Stimulated activated naive CD8-positive, alpha-beta T cell treated with anti-CD3 and anti-CD28 coated beads, Interleukin-15, Interleukin-2, amounts not matched to agents 100 ng/mL and 50 ng/mL, for 24 hours (primary cell): Measurements from ENCODE around the gene OPN4.
"Not testable (repeated sequence)": the region's sequence is repeated elsewhere in the genome, so short reads cannot be mapped to it uniquely, and the experiment has no call there.

Experiments
- H3K27ac Mint-ChIP-seq: one replicate; pipeline ENCODE4 v1.8.0; 2021; ENCODE audit warnings: mild to moderate bottlenecking, mixed read lengths
- H3K27me3 Mint-ChIP-seq: one replicate; pipeline ENCODE4 v1.8.0; 2021; ENCODE audit warnings: mixed read lengths
- H3K36me3 Mint-ChIP-seq: one replicate; pipeline ENCODE4 v1.8.0; 2021; ENCODE audit warnings: low read depth, mixed read lengths
- H3K4me1 Mint-ChIP-seq: one replicate; pipeline ENCODE4 v1.8.0; 2021; ENCODE audit warnings: low read depth, mixed read lengths
- H3K4me3 Mint-ChIP-seq: one replicate; pipeline ENCODE4 v1.8.0; 2021; ENCODE audit warnings: mild to moderate bottlenecking, mixed read lengths
- H3K9me3 Mint-ChIP-seq: one replicate; pipeline ENCODE4 v1.8.0; 2021; ENCODE audit warnings: mixed read lengths

OPN4 gene

DNA sequence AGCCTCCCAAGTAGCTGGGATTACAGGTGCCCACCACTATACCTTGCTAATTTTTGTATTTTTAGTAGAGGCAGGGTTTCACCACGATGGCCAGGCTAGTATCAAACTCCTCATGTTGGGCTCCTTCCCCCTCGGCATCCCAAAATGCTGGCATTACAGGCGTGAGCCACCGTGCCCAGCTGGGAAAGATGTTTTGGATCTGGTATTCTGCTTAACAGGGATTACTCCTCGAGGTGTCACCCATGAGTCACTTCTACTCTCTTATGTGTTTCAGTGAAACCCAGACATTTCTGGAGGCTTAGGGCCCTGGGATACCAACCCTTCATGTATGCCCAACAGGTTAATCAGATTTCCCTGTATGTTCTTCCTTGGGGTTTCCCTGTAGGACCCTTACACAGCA lies 11.8 kb upstream of the OPN4 start:
- peaks cover 10% of the 10 kb centered on the region for H3K4me1 Mint-ChIP-seq
- no peak overlapping the region for H3K4me3 Mint-ChIP-seq
- no peak overlapping the region for H3K27ac Mint-ChIP-seq
- H3K27me3 Mint-ChIP-seq = peaks cover 18% of the 10 kb centered on the region
- H3K9me3 Mint-ChIP-seq = peaks cover 6% of the 10 kb centered on the region
- H3K36me3 Mint-ChIP-seq = no peaks in the 10 kb centered on the region

DNA sequence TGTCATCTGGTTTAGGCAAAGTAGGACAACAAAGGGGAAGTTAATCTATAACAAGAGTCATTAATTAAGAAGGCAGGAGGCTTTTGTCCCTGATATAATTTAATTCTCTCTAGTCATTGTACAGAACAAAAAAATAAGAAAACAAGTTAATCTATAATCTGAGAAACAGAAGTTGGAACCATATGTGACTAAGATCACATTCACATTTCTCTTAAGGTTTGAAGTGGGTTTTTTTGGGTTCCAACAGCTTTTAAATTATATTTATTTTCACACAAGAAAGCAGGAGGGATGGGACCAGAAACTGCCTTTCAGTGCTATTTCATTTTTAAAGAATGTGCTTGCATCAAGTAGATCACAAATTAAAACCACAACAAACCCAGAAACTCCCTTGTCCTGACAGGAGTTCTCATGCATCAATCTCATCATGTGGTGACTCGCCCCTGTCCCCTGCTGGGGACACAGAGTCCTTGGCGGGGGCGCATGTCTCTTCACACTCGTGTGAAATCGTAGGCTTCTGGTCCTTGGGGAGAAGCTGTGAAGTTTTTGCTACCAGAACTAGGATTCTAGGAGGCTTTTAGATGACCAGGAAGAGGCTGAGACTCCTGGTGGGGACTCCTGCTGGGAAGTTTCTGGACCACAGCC lies 10.1 kb upstream of the OPN4 start:
- Mint-ChIP-seq H3K36me3 (no peaks in the 10 kb centered on the region), H3K9me3 (peaks cover 6% of the 10 kb centered on the region), H3K4me3 (no peak overlapping the region), H3K4me1 (peaks cover 10% of the 10 kb centered on the region), H3K27ac (no peak overlapping the region), H3K27me3 (peaks cover 13% of the 10 kb centered on the region)

DNA sequence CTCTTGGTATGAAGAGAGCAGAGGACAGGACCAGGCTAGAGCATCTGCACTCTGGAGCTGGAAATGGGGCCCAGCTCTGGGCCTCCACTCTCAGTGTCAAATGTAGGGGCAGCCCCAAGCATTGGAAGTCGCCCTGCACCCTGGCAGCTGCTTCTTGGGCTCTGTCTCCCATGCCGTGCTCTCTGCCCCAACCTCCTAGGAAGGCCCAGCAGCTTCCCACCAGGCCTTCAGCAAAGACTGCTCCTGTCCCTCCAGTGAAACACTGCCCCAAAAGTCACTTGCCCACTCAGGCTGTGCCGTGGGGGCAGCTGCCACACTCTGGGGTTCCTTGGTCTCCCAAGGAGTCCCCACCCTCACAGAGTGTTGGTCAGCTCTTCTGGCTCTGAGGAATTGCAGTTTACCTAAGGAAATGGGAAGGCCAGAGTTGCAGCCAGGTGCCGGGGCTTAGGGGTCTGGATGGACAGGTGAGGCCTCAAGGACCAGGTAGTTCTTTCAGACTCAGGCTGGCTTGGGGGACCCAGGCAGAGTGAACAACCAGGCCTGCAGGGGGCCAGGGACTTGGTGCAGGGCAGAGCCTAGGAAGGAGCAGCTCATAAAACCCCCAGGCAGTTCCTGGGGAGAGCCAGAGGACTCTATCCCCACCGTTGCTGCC lies 9.4 kb upstream of the OPN4 start:
- H3K27me3 Mint-ChIP-seq = peaks cover 11% of the 10 kb centered on the region
- H3K4me1 Mint-ChIP-seq = peaks cover 10% of the 10 kb centered on the region

DNA sequence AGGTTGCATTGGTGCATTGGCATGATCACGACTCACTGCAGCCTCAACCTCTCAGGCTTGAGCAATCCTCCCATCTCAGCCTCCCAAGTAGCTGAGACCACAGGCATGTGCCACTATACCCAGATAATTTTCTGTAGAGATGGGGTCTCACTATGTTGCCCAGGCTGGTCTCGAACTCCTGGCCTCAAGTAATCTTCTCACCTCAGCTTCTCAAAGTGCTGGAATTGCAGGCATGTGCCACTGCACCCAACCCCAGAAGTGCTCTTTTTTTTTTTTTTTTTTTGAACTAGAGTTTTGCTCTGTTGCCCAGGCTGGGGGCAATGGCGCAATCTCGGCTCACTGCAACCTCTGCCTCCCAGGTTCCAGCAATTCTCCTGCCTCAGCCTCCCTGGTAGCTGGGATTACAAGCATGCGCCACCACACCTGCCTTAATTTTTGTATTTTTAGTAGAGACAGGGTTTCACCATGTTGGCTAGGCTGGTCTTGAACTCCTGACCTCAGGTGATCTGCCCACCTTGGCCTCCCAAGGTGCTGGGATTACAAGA lies 8.7 kb upstream of the OPN4 start:
- not testable (repeated sequence) for H3K4me3 Mint-ChIP-seq, H3K9me3 Mint-ChIP-seq, H3K4me1 Mint-ChIP-seq, H3K27ac Mint-ChIP-seq, H3K27me3 Mint-ChIP-seq, H3K36me3 Mint-ChIP-seq

More for the DNA sequence above, 9.4 kb upstream of the OPN4 start:
- no peak overlapping the region for H3K27ac Mint-ChIP-seq
- H3K9me3 Mint-ChIP-seq = peaks cover 6% of the 10 kb centered on the region
- no peaks in the 10 kb centered on the region for H3K36me3 Mint-ChIP-seq
- H3K4me3 Mint-ChIP-seq = no peak overlapping the region

DNA sequence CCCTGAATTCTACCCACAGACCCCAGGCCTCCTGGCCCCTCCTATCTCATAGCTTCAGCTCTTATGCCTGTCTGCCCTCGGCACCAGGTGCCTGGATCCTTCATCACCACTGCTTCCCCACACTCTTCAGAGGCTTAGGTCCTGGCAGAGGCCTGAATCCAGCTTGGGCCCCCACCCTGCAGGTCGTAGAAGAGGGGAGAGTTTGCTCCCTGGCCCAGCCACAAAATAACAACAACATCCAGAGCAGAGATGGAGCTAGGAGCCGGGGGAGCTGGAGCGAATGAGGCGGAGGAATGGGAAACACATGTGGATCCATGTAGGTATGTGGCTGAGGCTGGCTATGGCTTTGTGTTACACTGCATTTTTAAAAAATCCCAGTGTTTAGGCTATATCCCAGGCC lies 7.8 kb upstream of the OPN4 start:
- Mint-ChIP-seq H3K27me3 (peaks cover 4% of the 10 kb centered on the region), H3K27ac (no peak overlapping the region), H3K4me1 (peaks cover 10% of the 10 kb centered on the region), H3K9me3 (peaks cover 6% of the 10 kb centered on the region), H3K4me3 (no peak overlapping the region), H3K36me3 (no peaks in the 10 kb centered on the region)

DNA sequence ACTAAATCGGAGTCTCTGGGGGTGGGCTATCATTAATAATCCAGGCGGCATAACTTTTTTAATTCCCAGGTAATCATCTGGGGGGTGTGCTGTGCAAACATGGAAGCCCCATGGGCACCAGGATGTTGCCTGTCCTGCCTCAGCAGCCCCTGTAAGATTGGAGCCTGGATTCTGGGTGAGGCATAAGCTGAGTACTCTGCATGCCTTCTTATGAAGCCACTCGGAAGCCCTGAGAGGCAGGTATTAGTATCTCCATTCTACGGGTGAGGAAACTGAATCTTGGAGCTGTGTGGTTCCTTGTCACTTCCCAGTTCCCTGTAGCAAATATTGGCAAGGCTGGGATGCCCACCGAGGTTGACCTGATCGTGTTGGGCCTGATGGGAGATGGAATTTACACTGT lies 7.4 kb upstream of the OPN4 start:
- no peak overlapping the region for H3K4me3 Mint-ChIP-seq
- peaks cover 2% of the 10 kb centered on the region for H3K9me3 Mint-ChIP-seq
- no peak overlapping the region for H3K27ac Mint-ChIP-seq
- no peaks in the 10 kb centered on the region for H3K36me3 Mint-ChIP-seq
- peaks cover under 1% of the 10 kb centered on the region for H3K27me3 Mint-ChIP-seq
- peaks cover 10% of the 10 kb centered on the region for H3K4me1 Mint-ChIP-seq

DNA sequence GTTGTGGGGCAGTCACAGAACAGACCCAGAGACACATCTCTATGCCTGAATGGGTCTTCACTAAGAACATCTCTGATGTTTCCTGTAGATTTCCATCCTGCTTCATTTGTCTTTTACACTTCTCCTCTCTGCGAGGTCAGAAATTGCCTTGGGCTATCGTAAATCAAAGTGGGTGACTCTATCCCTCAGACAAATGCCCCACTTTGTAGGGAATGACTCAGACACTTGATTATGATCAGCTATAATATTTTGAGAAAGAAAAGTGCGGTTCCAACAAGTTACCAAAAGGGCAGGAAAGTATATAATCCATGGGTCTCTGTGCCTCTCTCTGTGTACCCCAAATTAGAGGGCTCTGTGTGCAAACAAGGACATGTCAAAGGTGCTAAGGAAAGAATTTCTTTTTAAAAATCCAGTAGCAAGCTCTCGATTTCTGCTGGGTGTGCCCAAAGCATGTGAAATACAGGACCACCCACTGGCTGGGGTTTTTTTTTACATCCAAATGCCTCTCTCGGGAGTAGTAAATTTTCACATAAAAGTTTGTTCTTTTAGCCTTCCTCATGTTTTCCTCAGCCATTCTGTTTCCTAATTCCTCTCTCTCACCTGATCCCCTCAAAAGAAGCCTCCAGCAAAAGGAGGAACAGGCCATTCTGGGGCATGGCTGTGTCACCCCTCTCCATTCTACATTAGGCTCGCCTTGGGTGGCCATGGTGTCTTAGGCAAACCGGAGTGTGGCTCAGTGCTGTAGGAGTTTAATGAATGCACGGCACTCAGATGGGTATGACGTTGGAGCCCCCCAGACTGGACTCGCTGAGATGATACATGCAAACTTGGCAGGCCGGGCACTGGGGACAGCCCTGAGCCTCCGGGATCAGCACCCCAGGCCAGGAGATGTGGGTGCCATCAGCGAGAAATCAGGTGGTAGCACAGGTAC lies 6.3 kb upstream of the OPN4 start:
- peaks cover 10% of the 10 kb centered on the region for H3K4me1 Mint-ChIP-seq
- no peak overlapping the region for H3K4me3 Mint-ChIP-seq
- no peak overlapping the region for H3K27ac Mint-ChIP-seq
- no peaks in the 10 kb centered on the region for H3K27me3 Mint-ChIP-seq
- H3K9me3 Mint-ChIP-seq = no peaks in the 10 kb centered on the region
- H3K36me3 Mint-ChIP-seq = no peaks in the 10 kb centered on the region

DNA sequence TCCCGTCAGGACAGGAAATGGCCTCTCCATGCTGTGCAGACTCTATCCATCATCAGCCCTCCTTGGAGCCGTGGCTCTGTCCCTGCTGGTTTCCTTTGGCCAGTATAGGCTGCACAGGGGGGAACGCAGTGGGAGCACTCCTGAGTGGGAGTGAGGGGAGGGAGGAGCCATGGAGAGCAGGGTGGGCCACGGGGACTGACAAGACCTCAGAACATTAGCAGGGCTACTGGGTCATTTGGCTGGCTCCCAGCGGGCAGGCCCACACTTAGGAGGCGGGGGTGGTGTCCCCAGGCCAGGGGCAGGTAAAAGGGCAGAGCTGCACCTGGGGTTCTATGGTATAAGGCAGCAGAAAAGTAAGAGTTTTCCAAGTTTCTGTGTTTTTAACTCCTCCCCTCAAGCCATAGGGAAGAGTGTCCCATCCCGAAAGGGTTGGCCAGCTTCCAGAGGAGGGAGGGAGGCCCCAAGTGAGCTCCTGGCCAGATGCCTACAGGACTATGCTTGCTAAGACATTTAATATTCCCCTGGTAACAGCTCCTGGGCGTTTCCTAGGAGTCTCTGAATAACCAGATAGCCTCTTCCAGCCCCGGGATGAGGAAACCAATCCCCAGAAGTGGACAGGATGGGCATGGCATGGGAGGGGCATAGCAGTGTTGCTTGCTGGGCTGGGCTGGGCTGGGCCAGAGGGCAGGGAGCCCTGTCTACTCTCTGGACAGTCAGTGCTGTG lies 5.5 kb upstream of the OPN4 start:
- Mint-ChIP-seq H3K36me3 (no peaks in the 10 kb centered on the region), H3K4me1 (peaks cover 7% of the 10 kb centered on the region), H3K27ac (no peak overlapping the region), H3K4me3 (no peak overlapping the region), H3K9me3 (no peaks in the 10 kb centered on the region), H3K27me3 (no peaks in the 10 kb centered on the region)

DNA sequence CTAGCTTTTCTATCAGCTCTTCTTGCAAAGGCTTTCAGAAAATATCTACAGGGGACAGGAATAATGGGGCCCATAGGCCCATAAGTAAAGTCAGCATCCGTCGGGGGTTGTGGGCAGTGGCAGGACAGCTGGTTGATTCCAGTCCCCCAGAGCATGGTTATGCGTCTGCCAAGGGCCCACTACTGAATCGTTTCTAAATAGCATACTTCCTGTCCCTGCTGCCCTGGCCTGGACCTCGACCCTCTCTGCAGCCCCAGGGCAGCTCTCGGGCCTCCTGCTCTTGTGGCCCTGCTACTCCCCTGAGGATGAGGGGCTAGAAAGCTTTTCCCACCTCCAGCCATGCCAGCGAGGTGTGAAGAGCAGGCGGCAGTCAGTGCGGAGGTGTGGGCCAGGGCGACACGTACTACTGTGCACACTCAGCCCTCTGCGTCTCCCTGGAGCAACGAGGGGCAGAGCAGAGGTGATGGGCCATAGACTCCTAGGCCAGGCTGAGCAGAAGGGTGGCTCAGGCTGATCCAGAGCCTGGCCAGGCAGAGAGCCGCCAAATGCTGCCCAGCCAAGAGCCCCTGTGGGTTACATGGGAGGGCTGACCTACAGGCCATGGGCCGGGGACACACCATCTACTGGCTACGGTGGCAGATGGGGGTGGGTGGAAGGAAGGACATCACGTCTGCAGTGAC lies 4.7 kb upstream of the OPN4 start:
- Mint-ChIP-seq H3K27me3 (no peaks in the 10 kb centered on the region), H3K9me3 (no peaks in the 10 kb centered on the region), H3K4me1 (no peaks in the 10 kb centered on the region), H3K4me3 (no peak overlapping the region), H3K36me3 (no peaks in the 10 kb centered on the region), H3K27ac (no peak overlapping the region)

DNA sequence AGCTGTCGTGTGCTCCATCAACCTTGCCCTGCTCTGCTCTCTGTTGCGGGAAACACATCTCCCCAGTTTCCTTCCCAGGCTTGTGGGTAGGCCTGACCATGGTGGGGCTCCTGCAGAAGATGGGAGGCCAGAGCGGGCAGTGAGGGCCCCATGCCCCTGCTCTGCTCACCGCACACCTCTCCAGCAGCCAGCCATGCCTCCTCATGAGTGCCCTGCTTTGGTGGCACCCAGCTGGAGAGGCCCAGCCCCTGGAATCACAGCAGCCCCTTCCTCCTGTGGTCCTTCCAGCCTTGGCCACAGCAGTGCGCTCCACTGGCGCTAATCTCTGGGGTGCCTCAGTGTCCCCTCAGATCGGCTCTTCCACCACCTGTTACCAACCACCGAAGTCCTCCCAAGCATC lies 4.2 kb upstream of the OPN4 start:
- no peaks in the 10 kb centered on the region for H3K27me3 Mint-ChIP-seq
- H3K27ac Mint-ChIP-seq = no peak overlapping the region
- no peak overlapping the region for H3K4me3 Mint-ChIP-seq
- no peaks in the 10 kb centered on the region for H3K9me3 Mint-ChIP-seq
- H3K36me3 Mint-ChIP-seq = no peaks in the 10 kb centered on the region
- no peaks in the 10 kb centered on the region for H3K4me1 Mint-ChIP-seq

DNA sequence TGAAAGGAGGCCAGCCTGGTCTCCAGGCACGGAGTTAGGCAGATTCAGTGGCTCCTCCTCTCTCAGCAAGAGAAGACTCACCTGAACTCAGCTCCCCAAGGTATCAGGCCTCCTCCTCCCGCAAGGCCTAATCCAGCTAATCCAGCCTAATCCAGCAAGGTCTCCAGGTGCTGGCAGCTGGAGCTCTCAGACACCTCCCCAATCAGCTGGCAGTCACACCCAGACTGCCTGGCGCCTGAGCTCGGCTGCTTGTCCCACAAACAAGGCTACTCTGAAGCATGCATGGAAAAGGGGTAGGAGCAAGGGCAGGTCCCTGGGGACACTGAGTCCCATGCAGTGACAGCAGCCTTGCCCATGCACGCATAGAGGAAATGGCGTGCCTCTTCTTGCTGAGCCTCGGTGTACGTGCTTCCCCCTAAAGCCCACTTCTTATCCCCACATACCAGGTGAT lies 3.3 kb upstream of the OPN4 start:
- no peaks in the 10 kb centered on the region for H3K4me1 Mint-ChIP-seq
- no peaks in the 10 kb centered on the region for H3K27me3 Mint-ChIP-seq
- H3K4me3 Mint-ChIP-seq = no peak overlapping the region
- no peaks in the 10 kb centered on the region for H3K9me3 Mint-ChIP-seq
- H3K36me3 Mint-ChIP-seq = no peaks in the 10 kb centered on the region
- no peak overlapping the region for H3K27ac Mint-ChIP-seq

DNA sequence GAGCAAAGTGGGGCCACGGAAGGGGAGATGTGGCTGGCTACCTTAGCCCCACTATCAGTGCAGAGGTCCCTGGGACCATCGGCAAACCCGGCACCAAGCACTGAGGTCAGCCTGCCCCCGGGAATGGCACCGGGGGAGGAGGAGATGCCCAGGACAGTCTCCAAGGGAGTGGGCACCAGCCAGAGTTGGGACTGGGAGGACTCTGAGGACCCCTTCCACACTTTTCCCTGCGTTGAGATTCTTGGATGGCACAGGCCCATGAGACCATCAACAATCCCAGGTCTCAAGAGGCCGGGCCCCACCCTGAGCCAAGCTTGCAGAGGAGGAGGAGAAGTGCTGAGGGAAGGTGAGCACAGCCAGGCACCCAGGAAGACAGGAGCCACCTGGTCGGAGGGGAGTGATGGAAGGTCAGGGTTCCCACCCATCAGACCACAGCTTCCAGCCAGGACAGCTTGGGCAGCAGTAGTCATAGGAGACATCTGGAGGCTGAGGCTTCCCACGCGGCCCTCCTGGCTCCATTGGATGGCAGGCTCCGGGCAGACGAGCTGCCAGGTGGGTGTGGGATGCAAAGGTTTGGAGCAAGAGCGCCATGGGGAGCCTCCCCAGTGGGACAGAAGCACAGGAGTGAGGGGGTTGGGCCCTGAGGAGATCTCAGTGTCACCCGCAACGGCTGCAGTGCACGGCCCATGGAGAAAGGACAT lies 2.6 kb upstream of the OPN4 start:
- Mint-ChIP-seq H3K27ac (no peak overlapping the region), H3K27me3 (no peaks in the 10 kb centered on the region), H3K4me3 (no peak overlapping the region), H3K4me1 (no peaks in the 10 kb centered on the region), H3K36me3 (no peaks in the 10 kb centered on the region), H3K9me3 (no peaks in the 10 kb centered on the region)

DNA sequence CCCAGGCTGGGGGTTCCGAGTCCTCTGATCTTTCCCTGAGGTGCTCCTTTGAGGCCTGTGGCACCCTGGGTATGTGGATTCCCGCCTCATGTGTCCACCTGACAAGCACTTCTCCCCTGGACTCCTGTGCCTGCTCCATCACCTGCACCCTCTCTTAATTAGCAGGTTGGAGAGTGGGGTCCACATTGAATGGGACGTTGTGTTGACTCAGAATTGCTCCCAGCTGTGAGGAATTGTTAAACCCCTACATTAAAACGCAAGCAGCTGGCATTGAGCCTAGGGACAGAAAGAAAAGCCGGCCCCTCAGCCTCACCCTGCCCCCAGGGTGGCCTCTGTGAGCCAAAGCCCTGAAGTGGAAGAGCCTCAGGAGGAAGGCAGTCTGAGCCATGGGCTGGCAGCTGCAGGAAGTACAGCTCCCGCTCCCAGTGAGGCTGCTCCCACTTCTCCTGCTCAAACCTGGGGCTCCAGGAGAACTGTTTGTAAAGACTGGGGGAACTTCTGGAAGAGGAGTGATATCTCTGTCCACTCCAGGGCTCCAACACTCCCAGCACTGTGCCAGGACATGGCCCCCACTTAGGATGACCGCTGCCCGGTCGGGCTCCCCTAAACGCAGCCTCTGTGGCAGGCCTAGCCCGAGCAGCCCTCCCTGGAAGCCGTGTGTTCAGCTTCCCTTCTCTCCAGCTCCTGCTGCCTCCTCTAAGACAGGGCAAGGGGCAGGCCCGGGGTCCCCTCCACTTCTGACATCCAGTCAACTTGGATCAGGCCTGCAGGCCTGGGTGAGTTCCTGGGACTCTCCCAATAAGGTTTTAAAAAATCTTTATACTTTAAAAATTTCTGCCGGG lies 1.8 kb upstream of the OPN4 start:
- H3K36me3 Mint-ChIP-seq = no peaks in the 10 kb centered on the region
- H3K27ac Mint-ChIP-seq = no peak overlapping the region
- H3K27me3 Mint-ChIP-seq = no peaks in the 10 kb centered on the region
- H3K4me1 Mint-ChIP-seq = no peaks in the 10 kb centered on the region
- H3K4me3 Mint-ChIP-seq = no peak overlapping the region
- H3K9me3 Mint-ChIP-seq = no peaks in the 10 kb centered on the region
